Parathyroid adenoma (tissue), 2 donors: ENCODE data around the gene CDCP1.

Experiments used
- H2AFZ ChIP-seq: fragments of 300-600 bp; sonication (generic); one replicate; pipeline ENCODE4 v1.7.0; 2017; ENCODE audit warnings: antibody characterized with exemption, mild to moderate bottlenecking
- H3K27ac ChIP-seq: fragments of 300-600 bp; sonication (generic); one replicate; pipeline ENCODE4 v1.7.0; 2017
- H3K27me3 ChIP-seq: fragments of 300-600 bp; sonication (generic); one replicate; pipeline ENCODE4 v1.7.0; 2017; ENCODE audit warnings: low read length; ENCODE audit not compliant: control insufficient read depth, insufficient read depth
- H3K36me3 ChIP-seq: fragments of 300-600 bp; sonication (generic); one replicate; pipeline ENCODE4 v1.7.0; 2017; ENCODE audit warnings: low read length; ENCODE audit not compliant: control insufficient read depth, insufficient read depth
- H3K4me1 ChIP-seq: fragments of 300-600 bp; sonication (generic); one replicate; pipeline ENCODE4 v1.7.0; 2017; ENCODE audit warnings: control low read depth
- H3K4me2 ChIP-seq: fragments of 300-600 bp; sonication (generic); one replicate; pipeline ENCODE4 v1.7.0; 2017; ENCODE audit warnings: low read length
- H3K4me3 ChIP-seq: fragments of 300-600 bp; sonication (generic); one replicate; pipeline ENCODE4 v1.7.0; 2017; ENCODE audit warnings: low read depth, low read length
- H3K79me2 ChIP-seq: fragments of 300-600 bp; sonication (generic); one replicate; pipeline ENCODE4 v1.7.0; 2017; ENCODE audit warnings: control low read depth
- H3K9ac ChIP-seq: fragments of 300-600 bp; sonication (generic); one replicate; pipeline ENCODE4 v1.7.0; 2017; ENCODE audit warnings: mild to moderate bottlenecking
- H3K9me3 ChIP-seq: fragments of 300-600 bp; sonication (generic); one replicate; pipeline ENCODE4 v1.7.0; 2017; ENCODE audit warnings: low read length; ENCODE audit not compliant: control insufficient read depth
- CTCF ChIP-seq: fragments of 300-600 bp; sonication (generic); IDR thresholded peaks from one replicate; pipeline ENCODE4 v1.7.0; 2017; ENCODE audit warnings: antibody characterized with exemption, mild to moderate bottlenecking
- donor health status: primary hyperparathyroidism.

CDCP1 gene

DNA sequence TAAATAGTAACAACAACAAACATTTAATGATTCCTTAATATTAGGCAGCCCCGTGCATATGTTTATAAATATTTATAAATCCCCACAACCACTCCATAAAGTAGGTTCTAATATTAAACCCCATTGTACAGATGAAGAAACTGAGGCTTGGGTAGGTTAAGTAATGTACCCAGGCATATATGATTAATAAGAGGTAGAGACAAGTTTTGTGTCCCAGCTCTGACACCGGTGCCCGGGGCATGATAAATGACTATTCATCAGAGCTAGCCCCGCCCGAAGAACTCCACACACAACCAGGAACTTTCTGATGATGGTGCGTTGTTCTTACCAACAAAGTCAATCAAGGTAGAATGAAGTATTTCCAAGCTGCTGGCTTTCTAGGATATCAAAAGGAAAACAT, 19.4 kb downstream of the CDCP1 start:
- H3K4me3 ChIP-seq: no peak overlapping the region
- no peaks in the 10 kb centered on the region for H3K9me3 ChIP-seq
- H2AFZ ChIP-seq: no peak overlapping the region
- H3K27ac ChIP-seq: no peak overlapping the region
- H3K36me3 ChIP-seq: no peaks in the 10 kb centered on the region
- no peak overlapping the region for H3K4me2 ChIP-seq
- no peak for TF ChIP-seq CTCF
- H3K9ac ChIP-seq: no peak overlapping the region
- H3K79me2 ChIP-seq: no peaks in the 10 kb centered on the region
- no peaks in the 10 kb centered on the region for H3K27me3 ChIP-seq
- no peaks in the 10 kb centered on the region for H3K4me1 ChIP-seq

- no peak overlapping the region for H3K27ac ChIP-seq
These were observed 20.6 kb downstream of the CDCP1 start for GRCh38 chr3:45125550-45126026.

GRCh38 chr3:45124956-45125355, 21.2 kb downstream of the CDCP1 start:
- TF ChIP-seq CTCF: no peak
- Histone ChIP-seq H3K9me3 (no peaks in the 10 kb centered on the region), H3K4me3 (no peak overlapping the region)

More at GRCh38 chr3:45125550-45126026, 20.6 kb downstream of the CDCP1 start:
- Histone ChIP-seq H3K9ac (no peak overlapping the region), H3K9me3 (no peaks in the 10 kb centered on the region), H3K4me1 (no peaks in the 10 kb centered on the region), H3K36me3 (no peaks in the 10 kb centered on the region), H3K4me2 (no peak overlapping the region), H3K27me3 (no peaks in the 10 kb centered on the region), H3K79me2 (no peaks in the 10 kb centered on the region), H3K4me3 (no peak overlapping the region), H2AFZ (no peak overlapping the region)
- no peak for TF ChIP-seq CTCF

DNA sequence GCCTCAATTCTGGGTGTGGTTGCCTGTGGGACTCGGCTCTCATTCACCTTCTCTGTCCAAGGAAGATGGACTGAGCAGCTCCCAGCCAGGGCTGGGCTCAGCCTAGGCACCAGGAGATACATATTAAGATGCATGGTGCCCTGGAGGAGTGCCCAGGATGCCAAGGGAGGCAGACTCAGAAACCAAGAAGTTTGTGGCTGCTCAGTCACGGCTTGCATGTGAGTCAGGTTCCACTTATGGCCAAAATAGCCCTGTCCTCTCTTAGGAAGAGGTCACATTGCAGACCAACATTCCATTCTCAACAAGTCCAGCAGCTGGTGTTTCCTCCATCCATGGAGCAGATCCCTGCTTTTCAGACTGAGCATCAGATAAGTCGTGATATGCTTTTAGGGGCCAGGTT, 21.8 kb downstream of the CDCP1 start:
- no peaks in the 10 kb centered on the region for H3K9me3 ChIP-seq
- H3K9ac ChIP-seq: no peak overlapping the region
- TF ChIP-seq CTCF: no peak
- H3K27ac ChIP-seq: no peak overlapping the region
- no peaks in the 10 kb centered on the region for H3K36me3 ChIP-seq
- H3K79me2 ChIP-seq: no peaks in the 10 kb centered on the region
- no peaks in the 10 kb centered on the region for H3K4me1 ChIP-seq
- H2AFZ ChIP-seq: no peak overlapping the region
- H3K27me3 ChIP-seq: no peaks in the 10 kb centered on the region
- no peak overlapping the region for H3K4me2 ChIP-seq
- no peak overlapping the region for H3K4me3 ChIP-seq

More at GRCh38 chr3:45124956-45125355, 21.2 kb downstream of the CDCP1 start:
- H3K27ac ChIP-seq: no peak overlapping the region
- H2AFZ ChIP-seq: no peak overlapping the region
- H3K27me3 ChIP-seq: no peaks in the 10 kb centered on the region
- no peaks in the 10 kb centered on the region for H3K36me3 ChIP-seq
- no peak overlapping the region for H3K9ac ChIP-seq
- H3K4me2 ChIP-seq: no peak overlapping the region
- H3K79me2 ChIP-seq: no peaks in the 10 kb centered on the region
- no peaks in the 10 kb centered on the region for H3K4me1 ChIP-seq

DNA sequence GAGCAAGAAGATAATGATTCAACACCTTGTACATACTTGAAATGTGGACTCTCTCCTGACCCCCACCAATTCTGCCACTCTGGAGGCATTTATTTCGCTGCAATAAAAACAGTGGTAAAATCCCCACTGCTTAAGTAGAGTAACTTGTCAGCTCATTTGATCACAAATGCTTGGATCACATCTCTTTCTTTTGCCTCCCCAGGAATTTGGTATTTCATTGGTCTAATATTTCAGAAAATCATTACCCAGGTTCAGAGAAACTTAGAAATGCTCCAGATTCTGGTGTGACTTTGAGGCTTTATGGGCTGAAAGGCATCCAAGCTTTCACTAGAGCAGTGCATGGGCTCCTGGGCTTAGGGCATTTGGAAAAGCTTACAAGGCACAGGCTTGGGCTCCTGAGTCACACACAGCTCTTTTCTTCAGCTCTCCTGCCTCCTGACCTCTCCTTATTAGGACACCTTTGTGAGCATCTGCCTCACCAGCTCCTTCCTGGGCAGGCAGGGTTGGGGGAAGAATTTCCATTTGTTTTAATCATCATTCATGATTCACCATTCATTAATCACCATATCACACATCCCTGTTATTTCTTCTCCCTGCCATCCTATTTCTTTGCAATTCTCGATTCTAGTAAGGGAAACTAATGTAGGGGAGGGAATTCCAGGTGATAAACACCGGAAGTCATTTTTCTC, 22.5 kb downstream of the CDCP1 start:
- TF ChIP-seq CTCF: no peak
- Histone ChIP-seq H3K79me2 (no peaks in the 10 kb centered on the region), H3K27ac (no peak overlapping the region), H3K4me1 (no peaks in the 10 kb centered on the region), H3K4me2 (no peak overlapping the region), H2AFZ (no peak overlapping the region), H3K36me3 (no peaks in the 10 kb centered on the region), H3K9ac (no peak overlapping the region), H3K4me3 (no peak overlapping the region), H3K9me3 (no peaks in the 10 kb centered on the region), H3K27me3 (no peaks in the 10 kb centered on the region)
